ENCODE measurements around the gene PSG1.

GRCh38 chr19:42846597-42846996 lies 32.9 kb downstream of the PSG1 start:
- no peak for TF ChIP-seq GATA2 (IDR thresholded peaks at IDR 0.05; ENCODE audit: low read depth, low read length)
- no peak for TF ChIP-seq GATA3 (IDR thresholded peaks at IDR 0.05; ENCODE audit: low read depth, low read length)

All from SH-SY5Y (cell line).